Adrenal gland (tissue), 5 donors: ENCODE measurements around the gene TSN.

Experiments used
- CTCF ChIP-seq, 6 experiments: fragments of 450-650 bp in 4 of 6; fragments of 200-600 bp in 2 of 6; sonication (generic) in 1 of 6; IDR thresholded peaks; 1 replicate in 5 of 6; 2 replicates in 1 of 6; pipeline versions ENCODE4 v1.5.1 to v1.8.0; 2016 to 2021; ENCODE audit warnings: antibody characterized with exemption in 6 of 6, mild to moderate bottlenecking in 2 of 6, moderate library complexity in 1 of 6
- POLR2A ChIP-seq, 2 donors: fragments of 450-650 bp; IDR thresholded peaks; one replicate each; pipeline ENCODE4 v1.6.1; 2017; ENCODE audit warnings: antibody characterized with exemption in 2 of 2, mild to moderate bottlenecking in 2 of 2, moderate library complexity in 1 of 2
- donor health status: DM: no; HTN: no; CAD: no.

GRCh38 chr2:121717529-121717928 is 37.9 kb upstream of the TSN start:
- TF ChIP-seq CTCF (IDR thresholded peaks at IDR 0.05) (no peak), POLR2A (IDR thresholded peaks at IDR 0.05) (no peak)
